Measurements from ENCODE around the gene ZNF562.

The ZNF562 gene

GRCh38 chr19:9644472-9644871 is 30.4 kb downstream of the ZNF562 start:
- DNase-seq (ENCODE audit: low spot score), result peak; percentile 15

- DNase-seq (ENCODE audit: low spot score), result no peak
These were observed 33.1 kb downstream of the ZNF562 start for GRCh38 chr19:9641810-9642209.

GRCh38 chr19:9640956-9641355 is 33.9 kb downstream of the ZNF562 start:
- no peak for DNase-seq (ENCODE audit: low spot score)

GRCh38 chr19:9636018-9636417 is 38.9 kb downstream of the ZNF562 start:
- no peak for DNase-seq (ENCODE audit: low spot score)

- DNase-seq (ENCODE audit: low spot score), result no peak
These were observed 47.0 kb downstream of the ZNF562 start for GRCh38 chr19:9627856-9628255.

GRCh38 chr19:9622531-9622930 is 52.4 kb downstream of the ZNF562 start:
- DNase-seq (ENCODE audit: low spot score), result no peak

- peak; percentile 87 for DNase-seq (ENCODE audit: low spot score)
These were observed 53.5 kb downstream of the ZNF562 start, which contains the start of gene ZNF561 for GRCh38 chr19:9621156-9622037. ZNF561 (minus strand) TSS chr19:9621232; CDS start chr19:9619456, 1,776 bp downstream.

- no peak for DNase-seq (ENCODE audit: low spot score)
These were observed 54.1 kb downstream of the ZNF562 start for GRCh38 chr19:9620842-9621155.

- no peak for DNase-seq (ENCODE audit: low spot score)
These were observed 59.1 kb downstream of the ZNF562 start for GRCh38 chr19:9615844-9616243.

GRCh38 chr19:9610484-9611113 is 64.3 kb downstream of the ZNF562 start:
- no peak for DNase-seq (ENCODE audit: low spot score)

GRCh38 chr19:9608912-9609311 is 66.0 kb downstream of the ZNF562 start:
- no peak for DNase-seq (ENCODE audit: low spot score)

GRCh38 chr19:9597027-9597426 is 77.9 kb downstream of the ZNF562 start:
- DNase-seq (ENCODE audit: low spot score), result no peak
